ENCODE data around the gene NSD1.

DNA sequence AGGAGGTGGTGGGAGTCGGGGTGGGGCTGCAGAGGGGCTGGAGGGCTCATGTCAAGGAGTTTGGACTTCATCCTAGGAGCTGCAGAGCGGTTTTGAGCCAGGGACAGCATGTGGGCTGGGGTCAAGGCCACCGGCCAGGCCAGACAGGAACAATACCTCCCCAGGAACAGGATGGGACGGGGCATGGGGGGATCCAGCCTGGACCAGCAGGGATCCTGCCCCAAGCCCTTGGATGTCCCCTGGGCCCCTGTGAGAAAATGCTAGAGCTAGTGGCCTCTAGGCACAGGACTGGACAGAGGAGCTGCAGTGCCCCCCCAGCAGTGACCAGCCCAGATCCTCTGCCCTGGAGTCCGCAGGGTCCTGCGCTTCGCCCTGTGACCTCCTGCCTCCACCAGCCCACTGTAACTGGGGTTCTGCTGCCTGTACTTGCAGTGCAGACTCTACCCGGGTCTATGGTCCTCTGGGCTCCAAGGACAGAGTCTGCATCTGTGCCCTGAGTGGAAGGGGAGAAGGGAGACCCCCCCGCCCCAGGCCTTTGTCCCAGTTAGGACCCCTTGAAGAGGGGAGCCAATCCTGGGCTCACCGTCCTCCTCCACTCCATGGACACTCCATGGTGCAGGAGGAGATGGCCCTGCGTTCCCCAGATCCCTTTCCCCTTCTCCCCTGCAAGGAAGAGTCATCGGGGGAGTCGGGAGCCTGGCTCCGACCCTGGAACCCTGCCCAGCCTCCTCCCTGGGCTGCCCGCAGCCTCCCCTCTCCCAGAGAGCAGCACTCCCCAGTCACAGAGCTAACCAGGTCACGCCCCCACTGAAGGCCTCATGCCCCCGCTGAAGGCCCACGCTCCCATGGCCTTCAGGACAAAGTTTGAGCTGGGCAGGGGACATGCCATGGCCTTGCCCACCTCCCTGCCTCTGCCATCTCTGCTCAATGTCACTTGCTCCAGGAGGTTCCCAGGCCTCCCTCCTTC lies 181.1 kb downstream of the NSD1 start:
- TF ChIP-seq, protein P1, sequence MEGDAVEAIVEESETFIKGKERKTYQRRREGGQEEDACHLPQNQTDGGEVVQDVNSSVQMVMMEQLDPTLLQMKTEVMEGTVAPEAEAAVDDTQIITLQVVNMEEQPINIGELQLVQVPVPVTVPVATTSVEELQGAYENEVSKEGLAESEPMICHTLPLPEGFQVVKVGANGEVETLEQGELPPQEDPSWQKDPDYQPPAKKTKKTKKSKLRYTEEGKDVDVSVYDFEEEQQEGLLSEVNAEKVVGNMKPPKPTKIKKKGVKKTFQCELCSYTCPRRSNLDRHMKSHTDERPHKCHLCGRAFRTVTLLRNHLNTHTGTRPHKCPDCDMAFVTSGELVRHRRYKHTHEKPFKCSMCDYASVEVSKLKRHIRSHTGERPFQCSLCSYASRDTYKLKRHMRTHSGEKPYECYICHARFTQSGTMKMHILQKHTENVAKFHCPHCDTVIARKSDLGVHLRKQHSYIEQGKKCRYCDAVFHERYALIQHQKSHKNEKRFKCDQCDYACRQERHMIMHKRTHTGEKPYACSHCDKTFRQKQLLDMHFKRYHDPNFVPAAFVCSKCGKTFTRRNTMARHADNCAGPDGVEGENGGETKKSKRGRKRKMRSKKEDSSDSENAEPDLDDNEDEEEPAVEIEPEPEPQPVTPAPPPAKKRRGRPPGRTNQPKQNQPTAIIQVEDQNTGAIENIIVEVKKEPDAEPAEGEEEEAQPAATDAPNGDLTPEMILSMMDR (optimal IDR thresholded peaks at IDR 0.05 in 1 of 3, IDR thresholded peaks at IDR 0.05 in 1 of 3, conservative IDR thresholded peaks at IDR 0.05 in 1 of 3; ENCODE audit: extremely low read depth in 1 of 3, insufficient read depth in 2 of 3, low read length in 3 of 3), result no peak
- TF ChIP-seq EZH2 (IDR thresholded peaks at IDR 0.05; ENCODE audit: low read length), result no peak

All from keratinocyte (primary cell).